H9 (cell line): Measurements from ENCODE around the gene OR6S1. TPM values are rescaled to one million over a fixed set of nuclear protein-coding genes. Genes with fewer than 3 reads are reported as not detected.

ENCODE experiments used
- DNase-seq: peaks from one replicate; pipeline ENCODE4 v3.0.0-alpha.2; 2017
- H2AFZ ChIP-seq: one replicate; pipeline ENCODE4 v1.6.1; 2013; ENCODE audit warnings: mild to moderate bottlenecking, low read length, control low read depth, moderate library complexity
- H2AK5ac ChIP-seq: 2 replicates; pipeline ENCODE4 v1.6.1; 2013; ENCODE audit warnings: low read length, control low read depth, mixed read lengths; ENCODE audit not compliant: insufficient read length
- H2BK120ac ChIP-seq: one replicate; pipeline ENCODE4 v1.6.1; 2013; ENCODE audit warnings: low read depth, mild to moderate bottlenecking, low read length, control low read depth, inconsistent platforms; ENCODE audit not compliant: poor library complexity, severe bottlenecking
- H2BK12ac ChIP-seq: 2 replicates; pipeline ENCODE4 v1.6.1; 2013; ENCODE audit warnings: low read length, control low read depth, mixed read lengths, low read depth; ENCODE audit not compliant: insufficient read length
- H2BK15ac ChIP-seq: 2 replicates; pipeline ENCODE4 v1.6.1; 2013; ENCODE audit warnings: low read depth, low read length, control low read depth
- H2BK20ac ChIP-seq: one replicate; pipeline ENCODE4 v1.6.1; 2013; ENCODE audit warnings: low read depth, mild to moderate bottlenecking, low read length, control low read depth, inconsistent platforms; ENCODE audit not compliant: poor library complexity, severe bottlenecking
- H2BK5ac ChIP-seq: 2 replicates; pipeline ENCODE4 v1.6.1; 2013; ENCODE audit warnings: low read length, control low read depth, mixed read lengths; ENCODE audit not compliant: insufficient read length
- H3K14ac ChIP-seq: 2 replicates; pipeline ENCODE4 v1.6.1; 2013; ENCODE audit warnings: low read length, control low read depth; ENCODE audit not compliant: insufficient read depth
- H3K18ac ChIP-seq: 2 replicates; pipeline ENCODE4 v1.6.1; 2013; ENCODE audit warnings: low read depth, mild to moderate bottlenecking, mixed read lengths, low read length, control low read depth; ENCODE audit not compliant: insufficient read length
- H3K23ac ChIP-seq: 2 replicates; pipeline ENCODE4 v1.6.1; 2013; ENCODE audit warnings: low read length, control low read depth, mixed read lengths, low read depth; ENCODE audit not compliant: insufficient read length
- H3K23me2 ChIP-seq: 2 replicates; pipeline ENCODE4 v1.6.1; 2013; ENCODE audit warnings: low read depth, mild to moderate bottlenecking, mixed read lengths, low read length, control low read depth; ENCODE audit not compliant: insufficient read length, poor library complexity, severe bottlenecking
- H3K27ac ChIP-seq: 2 replicates; pipeline ENCODE4 v1.5.1; 2013; ENCODE audit warnings: low read length, control low read depth, mixed read lengths, low read depth; ENCODE audit not compliant: insufficient read length
- H3K27me3 ChIP-seq: 2 replicates; pipeline ENCODE4 v1.6.1; 2013; ENCODE audit warnings: low read length, control low read depth, inconsistent platforms; ENCODE audit not compliant: insufficient read depth
- H3K4ac ChIP-seq: 2 replicates; pipeline ENCODE4 v1.6.1; 2013; ENCODE audit warnings: low read depth, mild to moderate bottlenecking, control low read depth, inconsistent platforms, low read length, moderate library complexity
- H3K4me1 ChIP-seq: 2 replicates; pipeline ENCODE4 v1.6.1; 2013; ENCODE audit warnings: low read length, control low read depth, inconsistent platforms; ENCODE audit not compliant: insufficient read depth
- H3K4me2 ChIP-seq: 2 replicates; pipeline ENCODE4 v1.6.1; 2013; ENCODE audit warnings: low read length, control low read depth, mixed read lengths; ENCODE audit not compliant: insufficient read length, insufficient read depth
- H3K56ac ChIP-seq: 2 replicates; pipeline ENCODE4 v1.6.1; 2013; ENCODE audit warnings: low read depth, mild to moderate bottlenecking, mixed read lengths, low read length, control low read depth; ENCODE audit not compliant: insufficient read length
- H3K79me1 ChIP-seq: 2 replicates; pipeline ENCODE4 v1.6.1; 2013; ENCODE audit warnings: low read depth, mild to moderate bottlenecking, moderate library complexity, low read length, control low read depth, inconsistent platforms; ENCODE audit not compliant: insufficient read depth, poor library complexity, severe bottlenecking
- H3K79me2 ChIP-seq: 2 replicates; pipeline ENCODE4 v1.6.1; 2013; ENCODE audit warnings: low read length, control low read depth, inconsistent platforms; ENCODE audit not compliant: insufficient read depth
- H3K9ac ChIP-seq: 2 replicates; pipeline ENCODE4 v1.6.1; 2013; ENCODE audit warnings: low read length, control low read depth, mixed read lengths; ENCODE audit not compliant: insufficient read length; ENCODE audit errors: extremely low read depth
- H3K9me3 ChIP-seq: one replicate; pipeline ENCODE4 v1.6.1; 2013; ENCODE audit warnings: low read depth, low read length, inconsistent platforms; ENCODE audit not compliant: control insufficient read depth
- H3T11ph ChIP-seq: one replicate; pipeline ENCODE4 v1.6.1; 2013; ENCODE audit warnings: mild to moderate bottlenecking, low read length, control low read depth, inconsistent platforms
- H4K20me1 ChIP-seq: one replicate; pipeline ENCODE4 v1.6.1; 2013; ENCODE audit not compliant: control insufficient read depth, insufficient read length, insufficient read depth
- H4K5ac ChIP-seq: 2 replicates; pipeline ENCODE4 v1.6.1; 2013; ENCODE audit warnings: low read depth, mild to moderate bottlenecking, mixed read lengths, low read length, control low read depth; ENCODE audit not compliant: insufficient read length
- H4K8ac ChIP-seq: replicated peaks from 2 replicates; pipeline ENCODE4 v1.6.1; 2013; ENCODE audit warnings: low read length, control low read depth, mixed read lengths, low read depth; ENCODE audit not compliant: insufficient read length
- H4K91ac ChIP-seq: 2 replicates; pipeline ENCODE4 v1.6.1; 2013; ENCODE audit warnings: low read depth, mild to moderate bottlenecking, moderate library complexity, mixed read lengths, low read length, control low read depth; ENCODE audit not compliant: insufficient read length
- H3K27ac Mint-ChIP-seq, 3 experiments: 2 replicates in 2 of 3; 3 replicates in 1 of 3; pipeline ENCODE4 v1.8.0; 2020 to 2021; ENCODE audit warnings: mixed read lengths in 3 of 3, mild to moderate bottlenecking in 1 of 3, moderate library complexity in 1 of 3
- H3K27me3 Mint-ChIP-seq: 2 replicates; pipeline ENCODE4 v1.8.0; 2021; ENCODE audit warnings: low read depth, mild to moderate bottlenecking, moderate library complexity, mixed read lengths
- H3K36me3 Mint-ChIP-seq, 3 experiments: 2 replicates in 2 of 3; 3 replicates in 1 of 3; pipeline ENCODE4 v1.8.0; 2020 to 2021; ENCODE audit warnings: low read depth in 3 of 3, mixed read lengths in 3 of 3; ENCODE audit not compliant: insufficient read depth in 1 of 3
- H3K4me1 Mint-ChIP-seq, 2 experiments: 2 replicates each; pipeline ENCODE4 v1.8.0; 2020; ENCODE audit warnings: mixed read lengths in 2 of 2
- H3K4me3 Mint-ChIP-seq, 2 experiments: 2 replicates in 1 of 2; 3 replicates in 1 of 2; pipeline ENCODE4 v1.8.0; 2020 to 2021; ENCODE audit warnings: mild to moderate bottlenecking in 2 of 2, mixed read lengths in 2 of 2, moderate library complexity in 1 of 2
- H3K9me3 Mint-ChIP-seq, 2 experiments: 2 replicates in 1 of 2; 3 replicates in 1 of 2; pipeline ENCODE4 v1.8.0; 2020; ENCODE audit warnings: mild to moderate bottlenecking in 2 of 2, mixed read lengths in 2 of 2, moderate library complexity in 1 of 2
- WGBS: extraction: QIAGEN DNeasy Blood & Tissue Kit; methylation state at CpG from one replicate; pipeline ENCODE4 v1.1.7; 2013; ENCODE audit warnings: missing lambda C conversion rate, low lambda C conversion rate, mixed read lengths; ENCODE audit not compliant: insufficient read length; ENCODE audit errors: extremely low coverage; 5-methylcytosine and 5-hydroxymethylcytosine counted together
- total RNA-seq: library from RNA; stranded (reverse); gene quantifications from 2 replicates; pipeline ENCODE4 v1.2.1, GENCODE V29; 2021
- TF ChIP-seq, protein P1 (sequence below): fragments of 200-600 bp; sonication (generic); conservative IDR thresholded peaks from 3 replicates; pipeline ENCODE4 v1.8.0; 2021; ENCODE audit warnings: antibody characterized with exemption, mild to moderate bottlenecking

The OR6S1 gene
- total RNA-seq, 1 experiment from 2014 or later = not detected

GRCh38 chr14:20659813-20660395, 18.4 kb upstream of the OR6S1 start:
- H3K4me3 Mint-ChIP-seq = peak overlapping the region; percentile 37 to 72
- Histone ChIP-seq H2BK15ac (no peak overlapping the region), H3K79me1 (no peaks in the 10 kb centered on the region), H3K18ac (no peak overlapping the region), H3K79me2 (no peaks in the 10 kb centered on the region), H4K8ac (no peak overlapping the region), H3K4me1 (no peaks in the 10 kb centered on the region), H3K27ac (no peak overlapping the region), H2AK5ac (no peak overlapping the region), H4K5ac (no peak overlapping the region), H3K56ac (no peak overlapping the region), H2BK12ac (no peak overlapping the region), H4K20me1 (no peaks in the 10 kb centered on the region), H3K9me3 (no peaks in the 10 kb centered on the region), H2BK5ac (no peak overlapping the region), H3K23me2 (peaks cover 6% of the 10 kb centered on the region), H2AFZ (no peak overlapping the region), H3K27me3 (peaks cover 4% of the 10 kb centered on the region; the same call in 1 of the 2 replicates), H2BK120ac (no peak overlapping the region), H3K9ac (no peak overlapping the region), H3T11ph (no peak overlapping the region), H3K4ac (no peak overlapping the region), H3K14ac (no peak overlapping the region), H3K4me2 (peak overlapping the region; percentile 45), H2BK20ac (no peak overlapping the region), H3K23ac (no peak overlapping the region), H4K91ac (no peak overlapping the region)
- no peak for DNase-seq
- H3K27ac Mint-ChIP-seq = no peak overlapping the region; a peak in 1 of 7 replicates
- H3K27me3 Mint-ChIP-seq = peaks cover 63% of the 10 kb centered on the region
- no peaks in the 10 kb centered on the region for H3K36me3 Mint-ChIP-seq
- TF ChIP-seq, protein P1, sequence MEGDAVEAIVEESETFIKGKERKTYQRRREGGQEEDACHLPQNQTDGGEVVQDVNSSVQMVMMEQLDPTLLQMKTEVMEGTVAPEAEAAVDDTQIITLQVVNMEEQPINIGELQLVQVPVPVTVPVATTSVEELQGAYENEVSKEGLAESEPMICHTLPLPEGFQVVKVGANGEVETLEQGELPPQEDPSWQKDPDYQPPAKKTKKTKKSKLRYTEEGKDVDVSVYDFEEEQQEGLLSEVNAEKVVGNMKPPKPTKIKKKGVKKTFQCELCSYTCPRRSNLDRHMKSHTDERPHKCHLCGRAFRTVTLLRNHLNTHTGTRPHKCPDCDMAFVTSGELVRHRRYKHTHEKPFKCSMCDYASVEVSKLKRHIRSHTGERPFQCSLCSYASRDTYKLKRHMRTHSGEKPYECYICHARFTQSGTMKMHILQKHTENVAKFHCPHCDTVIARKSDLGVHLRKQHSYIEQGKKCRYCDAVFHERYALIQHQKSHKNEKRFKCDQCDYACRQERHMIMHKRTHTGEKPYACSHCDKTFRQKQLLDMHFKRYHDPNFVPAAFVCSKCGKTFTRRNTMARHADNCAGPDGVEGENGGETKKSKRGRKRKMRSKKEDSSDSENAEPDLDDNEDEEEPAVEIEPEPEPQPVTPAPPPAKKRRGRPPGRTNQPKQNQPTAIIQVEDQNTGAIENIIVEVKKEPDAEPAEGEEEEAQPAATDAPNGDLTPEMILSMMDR = no peak
- no peaks in the 10 kb centered on the region; a peak in 2 of 5 replicates for H3K9me3 Mint-ChIP-seq
- H3K4me1 Mint-ChIP-seq = peaks cover 27 to 31% of the 10 kb centered on the region in 2 experiments
- no CpG with 5 or more reads among the region's 26 CpGs for WGBS
